ENCODE results near the gene EED. TPM values are rescaled to one million over a fixed set of nuclear protein-coding genes. Genes with fewer than 3 reads are reported as not detected.

Gene EED
- total RNA-seq, 1 experiment from 2014 or later = 22.9 TPM

DNA sequence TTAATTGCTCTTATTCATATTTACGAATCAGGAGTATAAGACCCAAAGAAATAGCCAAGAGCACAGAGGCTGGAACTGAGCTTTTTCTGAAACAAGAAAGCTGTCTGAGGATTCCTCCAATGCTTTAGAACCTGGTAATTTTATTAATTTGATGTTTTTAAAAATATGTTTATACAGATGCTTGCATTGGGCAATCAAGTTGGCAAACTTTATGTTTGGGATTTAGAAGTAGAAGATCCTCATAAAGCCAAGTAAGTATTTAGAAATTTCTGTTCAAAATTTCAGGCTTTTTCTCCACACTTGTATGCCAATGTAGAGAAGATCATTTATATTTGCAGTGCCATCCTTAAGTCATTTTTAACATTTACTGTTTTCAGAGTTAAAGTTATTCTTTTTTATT is 33.2 kb downstream of the EED start:
- DNase-seq (ENCODE audit: unreplicated experiment) = no peak
- Mint-ChIP-seq H3K36me3 (ENCODE audit: insufficient read depth, unreplicated experiment) (peaks cover 55% of the 10 kb centered on the region), H3K27ac (ENCODE audit: low read depth, unreplicated experiment) (no peak overlapping the region), H3K27me3 (ENCODE audit: insufficient read depth, unreplicated experiment) (no peaks in the 10 kb centered on the region), H3K4me1 (ENCODE audit: insufficient read depth, unreplicated experiment) (no peaks in the 10 kb centered on the region), H3K4me3 (ENCODE audit: unreplicated experiment) (no peak overlapping the region), H3K9me3 (ENCODE audit: unreplicated experiment) (peaks cover 5% of the 10 kb centered on the region)
- intact Hi-C loops (cut with micrococcal nuclease) = no loop called here
- ChIA-PET CTCF (interaction anchor here (1.2 kb wide), 1 partner anchor 84 kb away, joined by 6 read pairs; no protein-coding TSS in a partner anchor), POLR2A (interaction anchor here (0.6 kb wide), 1 partner anchor 33 kb away, joined by 3 read pairs; no protein-coding TSS in a partner anchor)
- no peak for TF ChIP-seq CTCF (IDR thresholded peaks at IDR 0.05; ENCODE audit: unreplicated experiment)
- no TSS peak for BruUV-seq (replicated peaks)

DNA sequence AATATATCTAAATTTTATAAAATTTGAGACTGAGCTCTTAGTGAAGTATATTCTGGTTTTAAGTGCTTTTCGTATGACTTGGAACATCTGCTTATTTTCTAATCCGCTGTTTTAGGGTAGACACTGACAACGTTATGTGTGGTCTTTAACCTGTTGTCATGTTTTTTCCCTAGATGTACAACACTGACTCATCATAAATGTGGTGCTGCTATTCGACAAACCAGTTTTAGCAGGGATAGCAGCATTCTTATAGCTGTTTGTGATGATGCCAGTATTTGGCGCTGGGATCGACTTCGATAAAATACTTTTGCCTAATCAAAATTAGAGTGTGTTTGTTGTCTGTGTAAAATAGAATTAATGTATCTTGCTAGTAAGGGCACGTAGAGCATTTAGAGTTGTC is 33.7 kb downstream of the EED start:
- Mint-ChIP-seq H3K36me3 (ENCODE audit: insufficient read depth, unreplicated experiment) (peaks cover 51% of the 10 kb centered on the region), H3K9me3 (ENCODE audit: unreplicated experiment) (peaks cover 5% of the 10 kb centered on the region), H3K4me1 (ENCODE audit: insufficient read depth, unreplicated experiment) (no peaks in the 10 kb centered on the region), H3K27ac (ENCODE audit: low read depth, unreplicated experiment) (no peak overlapping the region), H3K4me3 (ENCODE audit: unreplicated experiment) (no peak overlapping the region), H3K27me3 (ENCODE audit: insufficient read depth, unreplicated experiment) (no peaks in the 10 kb centered on the region)
- intact Hi-C loops (cut with micrococcal nuclease) = no loop called here
- ChIA-PET CTCF (interaction anchor here (0.6 to 1.6 kb wide), 3 partner anchors 10 to 84 kb away, joined by 3 to 6 read pairs (median 6); no protein-coding TSS in a partner anchor), POLR2A (interaction anchor here (0.6 kb wide), 1 partner anchor 33 kb away, joined by 3 read pairs; no protein-coding TSS in a partner anchor)
- DNase-seq (ENCODE audit: unreplicated experiment) = no peak
- BruUV-seq (replicated peaks) = no TSS peak
- TF ChIP-seq CTCF (IDR thresholded peaks at IDR 0.05; ENCODE audit: unreplicated experiment) = no peak

- Mint-ChIP-seq H3K4me3 (ENCODE audit: unreplicated experiment) (no peak overlapping the region), H3K4me1 (ENCODE audit: insufficient read depth, unreplicated experiment) (no peaks in the 10 kb centered on the region), H3K36me3 (ENCODE audit: insufficient read depth, unreplicated experiment) (peaks cover 55% of the 10 kb centered on the region), H3K27me3 (ENCODE audit: insufficient read depth, unreplicated experiment) (no peaks in the 10 kb centered on the region), H3K9me3 (ENCODE audit: unreplicated experiment) (peaks cover 5% of the 10 kb centered on the region), H3K27ac (ENCODE audit: low read depth, unreplicated experiment) (no peak overlapping the region)
- no peak for DNase-seq (ENCODE audit: unreplicated experiment)
- BruUV-seq (replicated peaks) = no TSS peak
- no peak for TF ChIP-seq CTCF (IDR thresholded peaks at IDR 0.05; ENCODE audit: unreplicated experiment)
- ChIA-PET CTCF (interaction anchor here (0.6 to 1.6 kb wide), 2 partner anchors 8 to 338 kb away, joined by 3 to 6 read pairs; no protein-coding TSS in a partner anchor), POLR2A (no interaction called here)
- intact Hi-C loops (cut with micrococcal nuclease) = no loop called here
These were observed 35.2 kb downstream of the EED start for GRCh38 chr11:86279747-86280146.

- H3K27me3 Mint-ChIP-seq (ENCODE audit: insufficient read depth, unreplicated experiment) = no peaks in the 10 kb centered on the region
- peaks cover 11% of the 10 kb centered on the region for H3K36me3 Mint-ChIP-seq (ENCODE audit: insufficient read depth, unreplicated experiment)
- no peak for TF ChIP-seq CTCF (IDR thresholded peaks at IDR 0.05; ENCODE audit: unreplicated experiment)
- no TSS peak for BruUV-seq (replicated peaks)
- ChIA-PET POLR2A (interaction anchor here (0.6 to 1.1 kb wide), 5 partner anchors 14 to 534 kb away, joined by 3 to 4 read pairs (median 3); partner anchors contain the start of gene HIKESHI), CTCF (no interaction called here)
- intact Hi-C loops (cut with micrococcal nuclease) = no loop called here
- no peak overlapping the region for H3K4me3 Mint-ChIP-seq (ENCODE audit: unreplicated experiment)
- H3K9me3 Mint-ChIP-seq (ENCODE audit: unreplicated experiment) = no peaks in the 10 kb centered on the region
- no peak overlapping the region for H3K27ac Mint-ChIP-seq (ENCODE audit: low read depth, unreplicated experiment)
- DNase-seq (ENCODE audit: unreplicated experiment) = no peak
- H3K4me1 Mint-ChIP-seq (ENCODE audit: insufficient read depth, unreplicated experiment) = peaks cover 6% of the 10 kb centered on the region
These were observed 42.9 kb downstream of the EED start for GRCh38 chr11:86287468-86287796.
